ENCODE results near the gene ZC3H18.

Gene ZC3H18

DNA sequence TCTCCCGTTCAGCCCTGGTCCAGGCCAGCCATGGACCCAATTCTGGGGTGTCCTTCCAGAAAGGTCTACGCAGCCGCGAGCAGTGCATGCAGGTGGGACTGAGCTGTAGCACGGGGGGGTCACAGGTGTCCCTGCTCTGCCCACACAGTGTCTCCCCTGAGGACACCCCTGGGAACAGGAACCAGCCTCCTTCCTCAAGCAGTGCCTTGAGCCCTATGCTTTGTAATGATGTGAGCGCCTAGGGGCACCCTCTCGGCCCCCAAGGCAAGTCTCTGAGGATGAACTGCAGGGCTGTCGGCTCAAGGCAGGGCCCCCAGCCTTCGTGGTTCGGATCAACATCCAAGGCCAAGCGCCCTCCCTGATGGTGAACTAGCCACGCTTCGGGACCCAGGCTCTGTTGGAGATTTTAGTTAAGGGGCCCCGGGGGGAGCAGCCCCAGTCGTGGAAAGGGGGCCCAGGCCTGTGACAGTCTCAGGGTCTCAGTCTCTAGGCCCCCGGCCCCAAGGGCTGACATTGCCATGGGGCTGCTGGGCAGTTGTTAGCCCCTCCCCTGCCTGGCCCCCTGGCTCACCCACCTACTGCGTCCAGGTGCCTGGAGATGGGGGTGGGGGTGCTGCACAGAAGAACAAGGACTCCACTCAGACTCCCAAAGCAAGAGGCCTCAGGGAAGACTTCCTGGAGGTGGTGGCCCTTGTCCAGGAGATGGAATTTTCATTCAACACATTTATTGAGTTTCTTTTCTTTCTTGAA, 70.5 kb downstream of the ZC3H18 start:
- H3K9me2 ChIP-seq (replicated peaks; ENCODE audit: insufficient read depth, low read length), result no peaks in the 10 kb centered on the region
- H3K4me2 ChIP-seq (ENCODE audit: low read depth, low read length), result no peak overlapping the region
- no peak overlapping the region for H3K4me3 ChIP-seq (ENCODE audit: low read length)
- H3K36me3 ChIP-seq (replicated peaks; ENCODE audit: insufficient read depth, low read length), result no peaks in the 10 kb centered on the region
- H3K9me3 ChIP-seq (replicated peaks; ENCODE audit: insufficient read depth, low read length), result no peaks in the 10 kb centered on the region
- no peak for DNase-seq
- H3K27ac ChIP-seq (ENCODE audit: low read length), result no peak overlapping the region
- H3K4me1 ChIP-seq (ENCODE audit: low read length), result peaks cover 11% of the 10 kb centered on the region
- H3K9ac ChIP-seq (ENCODE audit: low read length), result no peak overlapping the region
- H2AFZ ChIP-seq (ENCODE audit: low read length), result no peak overlapping the region
- no peaks in the 10 kb centered on the region for H4K20me1 ChIP-seq (ENCODE audit: insufficient read depth, low read length)
- TF ChIP-seq EZH2phosphoT487 (IDR thresholded peaks at IDR 0.05; ENCODE audit: low read length) (no peak), EZH2 (optimal IDR thresholded peaks at IDR 0.05; ENCODE audit: low read depth, low read length) (no peak)
- TF ChIP-seq, protein P1, sequence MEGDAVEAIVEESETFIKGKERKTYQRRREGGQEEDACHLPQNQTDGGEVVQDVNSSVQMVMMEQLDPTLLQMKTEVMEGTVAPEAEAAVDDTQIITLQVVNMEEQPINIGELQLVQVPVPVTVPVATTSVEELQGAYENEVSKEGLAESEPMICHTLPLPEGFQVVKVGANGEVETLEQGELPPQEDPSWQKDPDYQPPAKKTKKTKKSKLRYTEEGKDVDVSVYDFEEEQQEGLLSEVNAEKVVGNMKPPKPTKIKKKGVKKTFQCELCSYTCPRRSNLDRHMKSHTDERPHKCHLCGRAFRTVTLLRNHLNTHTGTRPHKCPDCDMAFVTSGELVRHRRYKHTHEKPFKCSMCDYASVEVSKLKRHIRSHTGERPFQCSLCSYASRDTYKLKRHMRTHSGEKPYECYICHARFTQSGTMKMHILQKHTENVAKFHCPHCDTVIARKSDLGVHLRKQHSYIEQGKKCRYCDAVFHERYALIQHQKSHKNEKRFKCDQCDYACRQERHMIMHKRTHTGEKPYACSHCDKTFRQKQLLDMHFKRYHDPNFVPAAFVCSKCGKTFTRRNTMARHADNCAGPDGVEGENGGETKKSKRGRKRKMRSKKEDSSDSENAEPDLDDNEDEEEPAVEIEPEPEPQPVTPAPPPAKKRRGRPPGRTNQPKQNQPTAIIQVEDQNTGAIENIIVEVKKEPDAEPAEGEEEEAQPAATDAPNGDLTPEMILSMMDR (IDR thresholded peaks at IDR 0.05; ENCODE audit: low read length), result no peak
- no peaks in the 10 kb centered on the region for H3K27me3 ChIP-seq (replicated peaks; ENCODE audit: insufficient read depth, low read length)
- H3F3A ChIP-seq (ENCODE audit: insufficient read depth, low read length), result no peaks in the 10 kb centered on the region
- H3K79me2 ChIP-seq (ENCODE audit: low read length), result no peaks in the 10 kb centered on the region

DNA sequence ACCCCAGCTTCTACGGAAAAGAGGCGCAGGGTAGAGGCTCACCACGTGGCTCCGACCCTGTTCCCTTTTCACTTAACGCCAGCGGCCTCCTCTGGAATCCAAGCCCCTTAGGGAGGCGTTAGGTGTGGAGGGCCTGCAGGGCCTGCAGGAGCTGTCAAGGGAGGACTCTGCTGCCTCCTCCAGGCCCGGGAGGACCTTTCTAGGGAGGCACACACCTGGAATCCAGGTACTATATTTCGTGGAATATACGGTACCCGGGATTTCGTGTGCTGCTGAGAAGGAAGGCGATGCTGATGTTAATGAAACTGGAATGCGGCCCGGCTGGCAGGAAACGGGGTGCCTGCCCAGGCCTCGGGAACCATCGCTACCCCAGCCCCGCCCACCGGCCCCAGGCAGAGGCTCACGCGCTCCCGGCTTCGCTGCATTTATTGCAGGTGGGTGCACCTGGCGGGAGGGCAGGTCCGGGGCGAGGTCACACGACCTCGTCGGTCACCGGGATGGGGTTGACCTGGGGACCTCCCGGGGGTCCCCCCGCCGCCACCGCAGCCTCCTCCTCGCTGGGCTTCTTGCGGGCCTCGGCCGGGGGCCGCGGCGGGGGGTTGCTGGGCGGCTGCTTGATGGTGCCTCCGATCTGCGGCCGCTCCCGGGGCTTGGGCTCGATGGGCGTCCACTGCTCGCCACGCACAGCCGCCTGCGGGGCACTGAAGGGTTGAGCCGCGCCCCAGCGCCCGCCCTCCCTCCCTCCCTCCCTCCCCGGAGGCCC, 72.9 kb downstream of the ZC3H18 start:
- H3F3A ChIP-seq (ENCODE audit: insufficient read depth, low read length), result no peaks in the 10 kb centered on the region
- H3K27ac ChIP-seq (ENCODE audit: low read length), result no peak overlapping the region
- H3K9me2 ChIP-seq (replicated peaks; ENCODE audit: insufficient read depth, low read length), result no peaks in the 10 kb centered on the region
- no peak for TF ChIP-seq EZH2phosphoT487 (IDR thresholded peaks at IDR 0.05; ENCODE audit: low read length)
- TF ChIP-seq, protein P1 (IDR thresholded peaks at IDR 0.05; ENCODE audit: low read length), result no peak
- TF ChIP-seq EZH2 (optimal IDR thresholded peaks at IDR 0.05; ENCODE audit: low read depth, low read length), result no peak
- no peaks in the 10 kb centered on the region for H4K20me1 ChIP-seq (ENCODE audit: insufficient read depth, low read length)
- H3K27me3 ChIP-seq (replicated peaks; ENCODE audit: insufficient read depth, low read length), result no peaks in the 10 kb centered on the region
- H3K79me2 ChIP-seq (ENCODE audit: low read length), result peaks cover 3% of the 10 kb centered on the region; the same call in 1 of the 2 replicates
- H3K4me2 ChIP-seq (ENCODE audit: low read depth, low read length), result no peak overlapping the region
- no peak overlapping the region for H3K9ac ChIP-seq (ENCODE audit: low read length)
- H3K4me1 ChIP-seq (ENCODE audit: low read length), result peaks cover 7% of the 10 kb centered on the region; the same call in 1 of the 2 replicates
- H3K9me3 ChIP-seq (replicated peaks; ENCODE audit: insufficient read depth, low read length), result no peaks in the 10 kb centered on the region
- H3K36me3 ChIP-seq (replicated peaks; ENCODE audit: insufficient read depth, low read length), result no peaks in the 10 kb centered on the region
- H2AFZ ChIP-seq (ENCODE audit: low read length), result no peak overlapping the region
- DNase-seq, result no peak
- H3K4me3 ChIP-seq (ENCODE audit: low read length), result no peak overlapping the region

DNA sequence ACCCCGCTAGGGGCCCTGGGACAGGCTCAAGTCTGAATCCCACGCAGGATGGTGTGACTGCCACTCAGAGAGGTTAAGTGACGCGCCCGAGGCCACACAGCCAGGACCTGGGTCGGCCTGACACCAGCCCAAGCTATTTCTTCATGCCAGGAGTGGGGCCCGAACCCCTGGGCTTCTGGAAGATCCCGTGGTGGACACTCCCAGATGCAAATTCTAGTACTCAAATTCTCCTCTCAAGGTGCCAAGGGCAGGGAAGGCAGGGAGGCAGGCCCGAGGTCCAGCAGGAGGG, 73.4 kb downstream of the ZC3H18 start:
- no peaks in the 10 kb centered on the region for H3K36me3 ChIP-seq (replicated peaks; ENCODE audit: insufficient read depth, low read length)
- H4K20me1 ChIP-seq (ENCODE audit: insufficient read depth, low read length), result no peaks in the 10 kb centered on the region
- no peak overlapping the region for H2AFZ ChIP-seq (ENCODE audit: low read length)

More for the DNA sequence above, 73.4 kb downstream of the ZC3H18 start:
- TF ChIP-seq, protein P1 (IDR thresholded peaks at IDR 0.05; ENCODE audit: low read length), result no peak
- TF ChIP-seq EZH2phosphoT487 (IDR thresholded peaks at IDR 0.05; ENCODE audit: low read length) (no peak), EZH2 (optimal IDR thresholded peaks at IDR 0.05; ENCODE audit: low read depth, low read length) (no peak)
- no peaks in the 10 kb centered on the region for H3K9me3 ChIP-seq (replicated peaks; ENCODE audit: insufficient read depth, low read length)
- H3K4me2 ChIP-seq (ENCODE audit: low read depth, low read length), result no peak overlapping the region
- no peak for DNase-seq
- H3K27ac ChIP-seq (ENCODE audit: low read length), result no peak overlapping the region
- H3K79me2 ChIP-seq (ENCODE audit: low read length), result peaks cover 6% of the 10 kb centered on the region; the same call in 1 of the 2 replicates
- no peak overlapping the region for H3K4me3 ChIP-seq (ENCODE audit: low read length)
- no peaks in the 10 kb centered on the region for H3F3A ChIP-seq (ENCODE audit: insufficient read depth, low read length)
- no peak overlapping the region for H3K9ac ChIP-seq (ENCODE audit: low read length)
- H3K27me3 ChIP-seq (replicated peaks; ENCODE audit: insufficient read depth, low read length), result no peaks in the 10 kb centered on the region
- peaks cover 5% of the 10 kb centered on the region; the same call in 1 of the 2 replicates for H3K4me1 ChIP-seq (ENCODE audit: low read length)
- no peaks in the 10 kb centered on the region for H3K9me2 ChIP-seq (replicated peaks; ENCODE audit: insufficient read depth, low read length)

All from MM.1S (cell line).